ENCODE results near the gene PUS3.

GRCh38 chr11:125945011-125945796 lies 42.2 kb upstream of the PUS3 start:
- TF ChIP-seq EZH2phosphoT487 (IDR thresholded peaks at IDR 0.05; ENCODE audit: borderline replicate concordance, low read depth, low read length), result no peak
- TF ChIP-seq CTCF (conservative IDR thresholded peaks at IDR 0.05; ENCODE audit: low read length), result no peak

Data from OCI-LY7 (cell line).